ENCODE measurements around the gene DYNC1I2.

Gene DYNC1I2

GRCh38 chr2:171791361-171791760 is 104.1 kb downstream of the DYNC1I2 start:
- H3K36me3 ChIP-seq (ENCODE audit: control insufficient read depth, insufficient read depth, low read length) = peaks cover 3% of the 10 kb centered on the region
- H3K27ac ChIP-seq (ENCODE audit: low read depth, low read length) = no peak overlapping the region
- no peak overlapping the region for H3K4me3 ChIP-seq (ENCODE audit: low read length)
- H3K27me3 ChIP-seq (ENCODE audit: control insufficient read depth, insufficient read depth, low read length) = no peaks in the 10 kb centered on the region
- H3K9ac ChIP-seq (ENCODE audit: low read length) = no peak overlapping the region
- H3K4me1 ChIP-seq (ENCODE audit: control insufficient read depth, insufficient read depth, low read length) = no peaks in the 10 kb centered on the region

GRCh38 chr2:171792157-171792556 is 104.9 kb downstream of the DYNC1I2 start:
- Histone ChIP-seq H3K4me1 (ENCODE audit: control insufficient read depth, insufficient read depth, low read length) (no peaks in the 10 kb centered on the region), H3K36me3 (ENCODE audit: control insufficient read depth, insufficient read depth, low read length) (peaks cover 3% of the 10 kb centered on the region), H3K27me3 (ENCODE audit: control insufficient read depth, insufficient read depth, low read length) (no peaks in the 10 kb centered on the region), H3K27ac (ENCODE audit: low read depth, low read length) (no peak overlapping the region), H3K4me3 (ENCODE audit: low read length) (no peak overlapping the region), H3K9ac (ENCODE audit: low read length) (no peak overlapping the region)

GRCh38 chr2:171792886-171793580 is 105.8 kb downstream of the DYNC1I2 start:
- Histone ChIP-seq H3K27me3 (ENCODE audit: control insufficient read depth, insufficient read depth, low read length) (no peaks in the 10 kb centered on the region), H3K9ac (ENCODE audit: low read length) (no peak overlapping the region), H3K27ac (ENCODE audit: low read depth, low read length) (no peak overlapping the region), H3K36me3 (ENCODE audit: control insufficient read depth, insufficient read depth, low read length) (no peaks in the 10 kb centered on the region), H3K4me1 (ENCODE audit: control insufficient read depth, insufficient read depth, low read length) (no peaks in the 10 kb centered on the region), H3K4me3 (ENCODE audit: low read length) (no peak overlapping the region)

- Histone ChIP-seq H3K4me3 (ENCODE audit: low read length) (no peak overlapping the region), H3K36me3 (ENCODE audit: control insufficient read depth, insufficient read depth, low read length) (no peaks in the 10 kb centered on the region), H3K4me1 (ENCODE audit: control insufficient read depth, insufficient read depth, low read length) (no peaks in the 10 kb centered on the region), H3K9ac (ENCODE audit: low read length) (no peak overlapping the region), H3K27me3 (ENCODE audit: control insufficient read depth, insufficient read depth, low read length) (no peaks in the 10 kb centered on the region), H3K27ac (ENCODE audit: low read depth, low read length) (no peak overlapping the region)
Observed at GRCh38 chr2:171793691-171794678, 106.7 kb downstream of the DYNC1I2 start.

- no peaks in the 10 kb centered on the region for H3K27me3 ChIP-seq (ENCODE audit: control insufficient read depth, insufficient read depth, low read length)
- H3K36me3 ChIP-seq (ENCODE audit: control insufficient read depth, insufficient read depth, low read length) = peaks cover 2% of the 10 kb centered on the region
- no peak overlapping the region for H3K27ac ChIP-seq (ENCODE audit: low read depth, low read length)
- no peak overlapping the region for H3K4me3 ChIP-seq (ENCODE audit: low read length)
- no peaks in the 10 kb centered on the region for H3K4me1 ChIP-seq (ENCODE audit: control insufficient read depth, insufficient read depth, low read length)
- H3K9ac ChIP-seq (ENCODE audit: low read length) = no peak overlapping the region
Observed at GRCh38 chr2:171794918-171795317, 107.6 kb downstream of the DYNC1I2 start.

Data from rectal smooth muscle tissue (tissue), 1 donor.